ENCODE measurements around the gene ADCY10.

DNA sequence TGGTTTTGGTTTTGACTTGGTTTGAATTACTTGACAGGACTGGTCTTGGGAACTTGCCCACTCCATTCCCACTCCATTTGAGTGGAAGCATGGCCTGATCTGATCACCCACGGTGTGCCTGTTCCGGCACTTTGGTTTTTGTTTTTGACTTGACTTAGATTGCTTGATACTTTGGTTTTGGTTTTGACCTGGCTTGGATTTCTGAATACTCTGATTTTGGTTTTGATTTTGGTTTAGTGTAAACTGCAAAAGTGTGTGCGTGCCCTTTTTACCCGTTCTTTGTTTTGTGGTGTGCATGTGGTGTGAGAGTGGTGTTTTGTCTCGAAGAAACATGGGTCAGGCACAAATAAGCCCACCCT is 50.0 kb downstream of the ADCY10 start:
- TF ChIP-seq, protein P1, sequence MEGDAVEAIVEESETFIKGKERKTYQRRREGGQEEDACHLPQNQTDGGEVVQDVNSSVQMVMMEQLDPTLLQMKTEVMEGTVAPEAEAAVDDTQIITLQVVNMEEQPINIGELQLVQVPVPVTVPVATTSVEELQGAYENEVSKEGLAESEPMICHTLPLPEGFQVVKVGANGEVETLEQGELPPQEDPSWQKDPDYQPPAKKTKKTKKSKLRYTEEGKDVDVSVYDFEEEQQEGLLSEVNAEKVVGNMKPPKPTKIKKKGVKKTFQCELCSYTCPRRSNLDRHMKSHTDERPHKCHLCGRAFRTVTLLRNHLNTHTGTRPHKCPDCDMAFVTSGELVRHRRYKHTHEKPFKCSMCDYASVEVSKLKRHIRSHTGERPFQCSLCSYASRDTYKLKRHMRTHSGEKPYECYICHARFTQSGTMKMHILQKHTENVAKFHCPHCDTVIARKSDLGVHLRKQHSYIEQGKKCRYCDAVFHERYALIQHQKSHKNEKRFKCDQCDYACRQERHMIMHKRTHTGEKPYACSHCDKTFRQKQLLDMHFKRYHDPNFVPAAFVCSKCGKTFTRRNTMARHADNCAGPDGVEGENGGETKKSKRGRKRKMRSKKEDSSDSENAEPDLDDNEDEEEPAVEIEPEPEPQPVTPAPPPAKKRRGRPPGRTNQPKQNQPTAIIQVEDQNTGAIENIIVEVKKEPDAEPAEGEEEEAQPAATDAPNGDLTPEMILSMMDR (IDR thresholded peaks at IDR 0.05): no peak
- TF ChIP-seq POLR2A (IDR thresholded peaks at IDR 0.05): no peak

All from Peyer's patch (tissue), 4 donors.